Ascending aorta (tissue), 2 donors: ENCODE data around the gene KRTAP9-1. TPM values are rescaled to one million over a fixed set of nuclear protein-coding genes. Genes with fewer than 3 reads are reported as not detected.
"Not testable (repeated sequence)": the region's sequence is repeated elsewhere in the genome, so short reads cannot be mapped to it uniquely, and the experiment has no call there.

Experiments
- DNase-seq, 2 donors: peaks; one replicate each; pipeline ENCODE4 v3.0.0-alpha.2; 2019; ENCODE audit warnings: low spot score in 2 of 2
- H3K27ac ChIP-seq, 2 donors: fragments of 200-600 bp; sonication (generic); one replicate each; pipeline ENCODE4 v1.5.1; 2016 to 2017; ENCODE audit warnings: mild to moderate bottlenecking in 1 of 2
- H3K27me3 ChIP-seq: fragments of 200-600 bp; sonication (generic); one replicate; pipeline ENCODE4 v1.5.1; 2017
- H3K36me3 ChIP-seq, 2 donors: fragments of 200-600 bp; sonication (generic); one replicate each; pipeline ENCODE4 v1.5.1; 2016
- H3K4me1 ChIP-seq, 2 donors: fragments of 200-600 bp; sonication (generic); one replicate each; pipeline ENCODE4 v1.5.1; 2016 to 2017; ENCODE audit warnings: mild to moderate bottlenecking in 1 of 2
- H3K4me3 ChIP-seq, 2 donors: fragments of 200-600 bp; sonication (generic); one replicate each; pipeline ENCODE4 v1.5.1; 2016 to 2017; ENCODE audit warnings: mild to moderate bottlenecking in 1 of 2
- H3K9me3 ChIP-seq, 2 donors: fragments of 200-600 bp; sonication (generic); one replicate each; pipeline ENCODE4 v1.5.1; 2016
- CTCF ChIP-seq, 3 experiments: fragments of 200-600 bp in 2 of 3; fragments of 450-650 bp in 1 of 3; sonication (generic) in 2 of 3; IDR thresholded peaks; one replicate each; pipeline ENCODE4 v1.5.1; 2016 to 2019; ENCODE audit warnings: antibody characterized with exemption in 3 of 3, mild to moderate bottlenecking in 1 of 3, moderate library complexity in 1 of 3
- intact Hi-C: fragments of 100-400 bp; cut with DNase I; formaldehyde crosslinking; loops from one replicate; pipeline ENCODE4 v1.15.1; 2023
- total RNA-seq: library from RNA; depleted of rRNA; stranded (reverse); fragments of >200 nt; gene quantifications from one replicate; pipeline ENCODE4 v1.1.0, GENCODE V29; 2016

The KRTAP9-1 gene
- total RNA-seq, 1 donor from 2014 or later = not detected

GRCh38 chr17:41212524-41213169 is 23.0 kb downstream of the KRTAP9-1 start:
- Histone ChIP-seq H3K9me3 (no peaks in the 10 kb centered on the region), H3K36me3 (no peaks in the 10 kb centered on the region), H3K27me3 (no peaks in the 10 kb centered on the region), H3K27ac (no peak overlapping the region), H3K4me3 (no peak overlapping the region), H3K4me1 (no peaks in the 10 kb centered on the region)
- intact Hi-C loops = no loop called here
- TF ChIP-seq CTCF (IDR thresholded peaks at IDR 0.05) = no peak
- DNase-seq = no peak

GRCh38 chr17:41215681-41216080 is 26.0 kb downstream of the KRTAP9-1 start:
- Histone ChIP-seq H3K27me3 (no peaks in the 10 kb centered on the region), H3K4me3 (no peak overlapping the region), H3K9me3 (no peaks in the 10 kb centered on the region), H3K27ac (no peak overlapping the region), H3K36me3 (no peaks in the 10 kb centered on the region), H3K4me1 (no peaks in the 10 kb centered on the region)
- DNase-seq = no peak
- intact Hi-C loops = no loop called here
- no peak for TF ChIP-seq CTCF (IDR thresholded peaks at IDR 0.05)

GRCh38 chr17:41223821-41224220 is 34.1 kb downstream of the KRTAP9-1 start:
- H3K4me3 ChIP-seq = no peak overlapping the region
- intact Hi-C loops = no loop called here
- H3K27ac ChIP-seq = no peak overlapping the region
- DNase-seq = no peak
- no peaks in the 10 kb centered on the region for H3K9me3 ChIP-seq
- no peaks in the 10 kb centered on the region for H3K36me3 ChIP-seq
- H3K27me3 ChIP-seq = no peaks in the 10 kb centered on the region
- no peaks in the 10 kb centered on the region for H3K4me1 ChIP-seq
- TF ChIP-seq CTCF (IDR thresholded peaks at IDR 0.05) = no peak

- Histone ChIP-seq H3K27me3 (no peaks in the 10 kb centered on the region), H3K4me1 (no peaks in the 10 kb centered on the region), H3K36me3 (no peaks in the 10 kb centered on the region), H3K4me3 (no peak overlapping the region), H3K27ac (no peak overlapping the region), H3K9me3 (no peaks in the 10 kb centered on the region)
- intact Hi-C loops = no loop called here
- DNase-seq = no peak
- no peak for TF ChIP-seq CTCF (IDR thresholded peaks at IDR 0.05)
These were observed 36.4 kb downstream of the KRTAP9-1 start for GRCh38 chr17:41226051-41226450.

GRCh38 chr17:41226598-41227095 is 37.0 kb downstream of the KRTAP9-1 start, which contains the start of gene KRTAP9-2:
Gene KRTAP9-2 (plus strand): TSS chr17:41226648. CDS start chr17:41226655, 7 bp downstream.
- H3K36me3 ChIP-seq, DNase-seq, intact Hi-C loops, H3K9me3 ChIP-seq, H3K4me1 ChIP-seq, H3K27me3 ChIP-seq, H3K27ac ChIP-seq, H3K4me3 ChIP-seq: not testable (repeated sequence)

- Histone ChIP-seq H3K36me3 (no peaks in the 10 kb centered on the region), H3K9me3 (no peaks in the 10 kb centered on the region), H3K4me1 (no peaks in the 10 kb centered on the region), H3K27ac (no peak overlapping the region), H3K4me3 (no peak overlapping the region), H3K27me3 (no peaks in the 10 kb centered on the region)
- DNase-seq = no peak
- no peak for TF ChIP-seq CTCF (IDR thresholded peaks at IDR 0.05)
- intact Hi-C loops = no loop called here
These were observed 40.4 kb downstream of the KRTAP9-1 start for GRCh38 chr17:41230094-41230493.
